ENCODE measurements around the gene ADNP2.
A peak's percentile ranks its signal among the peaks of the same experiment; 100 is the strongest.

The ADNP2 gene

DNA sequence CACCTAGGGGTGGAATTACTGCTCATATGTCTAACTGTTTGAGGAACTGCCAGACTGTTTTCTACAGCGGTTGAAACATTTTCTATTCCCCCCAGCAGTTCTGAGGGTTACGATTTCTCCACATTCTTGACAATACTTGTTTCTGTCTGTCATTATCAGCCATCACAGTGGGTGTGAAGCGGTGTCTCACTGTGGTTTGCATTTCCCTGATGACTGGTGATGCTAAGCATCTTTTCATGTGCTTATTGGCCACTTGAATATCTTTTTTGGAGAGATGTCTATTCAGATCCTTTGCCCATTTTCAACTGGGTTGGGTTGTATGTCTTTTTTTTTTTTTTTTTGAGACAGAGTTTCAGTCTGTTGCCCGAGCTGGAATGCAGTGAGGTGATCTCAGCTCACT is 63.0 kb downstream of the ADNP2 start:
- no peak for DNase-seq (ENCODE audit: low read depth in 2 of 2)

DNA sequence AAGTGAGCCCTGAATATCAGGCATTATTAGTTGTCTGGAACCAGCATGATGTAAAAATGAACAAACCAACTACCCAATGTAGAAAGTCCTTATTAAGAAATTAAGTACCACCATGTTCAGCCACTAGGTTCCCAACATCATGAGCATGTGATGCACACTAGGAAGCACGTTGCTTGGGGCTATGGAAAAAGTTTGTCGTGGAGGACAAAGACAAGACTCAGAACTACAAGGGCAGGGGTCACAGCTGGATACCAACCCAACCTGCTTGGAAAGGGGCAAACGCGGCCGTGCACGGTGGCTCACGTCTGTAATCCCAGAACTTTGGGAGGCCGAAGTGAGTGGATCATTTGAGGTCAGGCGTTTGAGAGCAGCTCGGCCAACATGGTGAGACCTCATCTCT is 64.0 kb downstream of the ADNP2 start:
- no peak for DNase-seq (ENCODE audit: low read depth in 2 of 2)

DNA sequence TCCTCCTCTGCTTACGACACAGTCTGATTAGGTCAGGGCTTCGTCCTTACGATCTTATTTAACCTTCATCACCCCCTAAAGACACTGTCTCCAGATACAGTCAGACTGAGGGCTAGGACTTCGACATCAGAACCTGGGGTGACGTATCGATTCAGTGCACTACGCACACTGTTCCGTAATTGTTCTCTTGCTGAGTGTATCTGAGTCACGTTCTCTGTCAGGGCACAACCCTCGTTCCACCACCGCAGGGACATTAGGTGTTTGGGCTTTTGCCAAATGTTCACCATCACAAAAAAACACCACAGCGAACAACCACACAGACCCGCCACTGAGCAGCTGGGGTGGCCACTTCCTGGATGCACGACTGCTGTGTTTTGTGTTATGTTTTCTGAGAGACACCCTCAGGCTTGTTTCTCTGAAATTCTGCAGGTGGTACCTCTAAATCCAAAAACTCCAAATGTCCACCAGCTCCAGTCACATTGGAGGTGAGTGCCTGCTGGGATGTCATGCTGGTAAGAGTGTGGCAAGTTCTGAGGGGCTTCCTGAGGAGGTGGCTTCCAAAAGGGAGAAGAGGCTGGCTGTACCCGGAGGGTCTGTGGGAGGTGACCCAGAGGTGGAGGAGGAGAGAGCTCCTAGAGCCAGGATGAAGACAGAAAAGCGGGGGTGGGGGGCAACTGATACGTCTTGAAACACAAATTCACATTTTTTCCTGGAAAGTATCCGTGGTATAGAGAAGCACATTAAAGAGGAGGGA is 66.6 kb downstream of the ADNP2 start:
- peak; percentile 31 to 45 for DNase-seq (ENCODE audit: low read depth in 2 of 2)

DNA sequence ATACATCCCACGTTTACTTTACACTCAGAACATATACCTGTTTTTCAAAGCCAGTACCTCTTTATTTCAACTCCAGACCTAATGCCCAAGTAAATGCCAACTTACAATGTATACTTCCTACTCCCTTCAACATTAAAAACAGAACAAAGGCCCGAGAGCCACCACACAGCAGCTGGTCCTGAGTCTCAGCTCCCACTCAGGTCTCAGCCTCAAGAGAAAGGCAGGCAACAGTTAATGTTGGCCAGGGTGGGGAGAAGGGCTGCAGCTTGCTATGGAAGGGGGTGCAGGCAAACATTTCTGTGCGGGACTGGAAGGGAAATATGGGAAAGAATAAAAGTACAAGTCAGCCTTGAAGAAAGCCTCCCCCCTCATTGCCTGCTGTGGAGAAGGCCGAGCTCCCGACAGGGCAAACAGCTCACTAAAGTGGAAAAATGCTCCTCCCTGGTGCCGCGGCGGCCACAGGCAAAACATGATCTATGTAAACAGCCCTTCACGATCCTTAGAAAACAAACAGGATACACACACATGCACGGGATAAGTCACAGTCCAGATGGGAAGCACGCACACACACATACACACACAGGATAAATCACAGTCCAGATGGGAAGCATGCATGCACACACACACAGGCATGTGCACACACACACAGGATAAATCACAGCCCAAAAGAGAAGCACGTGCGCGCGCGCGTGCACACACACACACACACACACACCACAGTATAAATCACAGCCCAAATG is 67.4 kb downstream of the ADNP2 start:
- DNase-seq (ENCODE audit: low read depth in 2 of 2), result no peak

DNA sequence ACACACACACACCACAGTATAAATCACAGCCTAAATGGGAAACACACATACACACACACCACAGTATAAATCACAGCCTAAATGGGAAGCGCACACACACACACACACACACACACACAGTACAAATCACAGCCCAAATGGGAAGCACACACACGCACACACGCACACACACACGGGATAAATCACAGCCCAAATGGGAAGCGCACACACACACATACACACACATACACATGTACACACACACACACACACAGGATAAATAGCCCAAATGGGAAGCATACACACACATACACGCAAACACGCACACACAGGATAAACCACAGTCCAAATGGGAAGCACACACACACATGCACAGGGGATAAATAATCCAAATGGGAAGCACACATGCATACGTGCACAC is 68.1 kb downstream of the ADNP2 start:
- no peak for DNase-seq (ENCODE audit: low read depth in 2 of 2)

DNA sequence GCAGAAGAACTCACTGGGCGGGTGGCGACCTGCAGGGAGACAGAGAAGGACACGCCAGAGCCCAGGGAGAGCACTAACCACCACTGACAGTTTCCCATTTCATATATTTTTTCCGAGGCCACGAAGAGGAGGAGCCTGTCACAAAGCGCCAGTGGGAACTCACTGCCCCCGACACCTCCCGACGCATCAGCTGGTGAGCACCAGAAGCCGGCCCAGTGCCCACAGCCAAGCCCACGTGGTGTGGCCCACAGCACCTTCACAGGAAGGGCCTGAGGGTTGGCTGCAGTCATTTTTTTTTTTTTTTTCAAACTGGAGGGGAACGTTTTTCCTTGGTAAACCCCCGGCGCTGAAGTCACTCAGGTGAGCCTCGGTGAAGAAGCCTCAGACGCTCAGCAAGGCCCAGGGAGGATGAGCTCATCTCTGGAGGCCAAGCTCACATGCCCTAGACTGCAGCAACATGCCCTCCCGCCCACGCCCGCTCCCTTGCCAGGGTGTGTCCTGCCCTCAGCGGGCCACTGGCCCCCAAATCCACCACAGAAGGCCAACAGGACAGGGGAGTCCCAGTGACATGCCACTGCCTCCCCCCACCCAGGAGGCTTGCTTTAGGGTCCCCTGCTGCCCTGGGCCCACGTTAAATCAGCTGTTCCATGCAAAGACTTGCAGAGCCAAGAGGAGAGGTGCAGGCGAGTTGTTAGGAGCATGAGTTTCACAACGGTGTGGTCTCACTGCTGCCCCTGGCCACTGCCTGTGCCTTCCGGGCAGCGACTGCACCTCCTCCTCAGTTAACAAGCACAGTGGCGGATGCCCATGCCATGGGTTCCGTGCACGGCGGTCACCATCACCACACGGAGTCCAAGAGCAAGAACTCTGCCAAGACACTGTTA is 70.1 kb downstream of the ADNP2 start:
- DNase-seq (ENCODE audit: low read depth in 2 of 2), result no peak

DNA sequence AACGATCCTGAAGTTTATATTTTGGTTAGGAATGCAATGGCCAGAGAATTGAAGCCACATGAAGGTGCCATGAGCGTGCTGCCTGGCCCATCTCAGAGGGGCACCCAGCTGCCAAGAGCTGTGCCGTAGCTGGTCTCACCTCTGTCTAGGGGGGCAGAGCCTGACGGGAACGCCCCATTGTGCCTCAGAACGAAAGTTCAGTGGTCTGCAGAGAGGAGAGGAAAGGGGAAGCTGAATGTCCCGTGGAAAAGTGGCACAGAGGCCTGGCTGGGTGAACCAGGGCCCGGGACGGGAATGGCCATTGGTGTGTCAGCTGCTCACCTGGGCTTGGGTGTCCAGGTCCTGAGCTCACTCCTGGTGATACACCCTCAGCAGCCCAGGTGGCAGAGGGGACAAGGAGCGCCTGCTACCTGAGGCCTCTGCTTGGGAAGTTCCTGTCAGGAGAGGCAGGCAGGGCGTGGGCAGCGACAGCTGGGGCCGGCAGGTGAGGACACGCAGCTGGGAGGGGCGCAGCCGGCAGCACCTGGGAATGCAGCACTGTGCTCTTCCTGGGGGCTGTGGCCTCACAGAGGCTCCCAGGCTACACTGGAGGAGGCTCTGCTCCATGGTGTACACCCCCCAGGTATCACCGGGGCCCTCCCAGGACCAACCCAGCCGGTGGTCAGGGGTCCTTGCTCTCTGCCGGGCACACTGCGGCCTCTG is 70.9 kb downstream of the ADNP2 start:
- DNase-seq (ENCODE audit: low read depth in 2 of 2), result no peak

DNA sequence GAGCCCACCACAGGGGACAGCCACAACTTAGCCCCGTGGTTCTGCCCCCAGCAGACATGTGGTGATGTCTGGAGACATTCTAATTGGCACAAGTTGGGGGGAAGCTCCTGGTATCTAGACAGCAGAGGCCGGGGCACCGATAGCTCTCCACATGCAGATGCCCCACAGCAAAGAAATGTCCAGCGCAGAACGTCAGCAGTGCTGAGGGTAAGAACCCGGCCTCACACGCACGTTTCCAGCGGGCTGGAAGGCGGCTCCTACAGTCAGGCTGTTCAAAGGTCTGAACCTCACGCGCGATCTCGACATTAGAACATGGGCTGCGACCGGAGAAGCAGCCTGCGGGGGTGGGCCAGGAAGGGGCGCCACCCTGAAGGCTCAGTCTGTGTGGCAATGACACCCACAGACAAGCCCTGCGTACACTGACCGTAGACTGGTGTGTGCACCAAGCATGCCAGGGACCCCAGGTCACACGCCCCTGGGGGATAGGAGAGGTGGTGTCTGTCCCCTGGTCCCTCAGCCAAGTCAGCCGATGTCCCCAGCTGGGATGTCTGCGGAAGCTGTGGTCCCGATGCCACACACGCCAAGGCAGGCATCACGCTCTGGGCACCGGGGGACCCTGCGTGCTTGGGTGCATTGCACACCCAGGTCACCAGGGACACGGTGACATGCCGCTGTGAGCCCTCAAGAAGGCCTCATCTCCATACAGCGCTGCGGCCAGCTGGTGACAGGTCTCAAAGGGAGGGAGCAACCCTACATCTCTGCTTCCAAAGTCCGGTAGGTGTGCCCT is 71.9 kb downstream of the ADNP2 start:
- no peak for DNase-seq (ENCODE audit: low read depth in 2 of 2)

DNA sequence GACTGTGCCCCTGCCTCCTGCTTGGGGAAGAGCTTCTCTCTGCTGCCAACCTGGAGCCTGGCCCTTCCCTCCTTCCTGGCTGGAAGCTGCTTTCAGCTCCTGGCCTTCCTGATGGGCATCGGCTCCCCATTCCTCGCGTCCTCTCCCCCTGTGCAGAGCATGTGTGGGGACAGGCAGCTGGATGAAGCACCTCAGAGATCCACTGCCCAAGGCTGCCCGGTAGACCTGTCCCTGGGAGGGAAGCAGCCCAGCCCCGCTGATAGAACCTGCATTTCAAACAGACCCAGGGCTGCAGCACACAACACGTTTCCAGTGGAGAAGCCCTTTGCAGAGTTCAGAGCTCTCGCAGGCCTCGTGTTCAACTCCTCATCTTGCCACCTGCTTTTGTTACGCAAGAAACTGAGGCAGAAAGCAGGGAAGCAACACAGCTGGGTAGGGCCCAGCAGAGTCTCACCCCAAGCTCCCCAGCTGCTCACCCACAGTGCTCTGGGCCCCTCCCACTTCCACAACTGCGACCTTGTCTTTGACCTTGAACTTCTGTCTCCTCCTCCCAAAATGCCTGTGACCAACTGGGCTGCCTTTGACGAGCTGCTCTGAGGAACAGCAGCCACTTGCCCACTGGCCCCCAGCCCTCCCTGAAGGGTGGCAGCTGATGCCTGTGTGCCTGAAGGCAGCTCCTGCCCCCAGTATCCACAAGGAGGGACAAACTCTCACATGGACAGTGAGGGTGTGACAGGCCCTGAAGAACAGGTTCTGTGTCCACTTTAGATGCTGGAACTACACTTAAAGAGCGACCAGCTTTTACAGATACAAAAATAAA is 72.8 kb downstream of the ADNP2 start:
- DNase-seq (ENCODE audit: low read depth in 2 of 2), result no peak

DNA sequence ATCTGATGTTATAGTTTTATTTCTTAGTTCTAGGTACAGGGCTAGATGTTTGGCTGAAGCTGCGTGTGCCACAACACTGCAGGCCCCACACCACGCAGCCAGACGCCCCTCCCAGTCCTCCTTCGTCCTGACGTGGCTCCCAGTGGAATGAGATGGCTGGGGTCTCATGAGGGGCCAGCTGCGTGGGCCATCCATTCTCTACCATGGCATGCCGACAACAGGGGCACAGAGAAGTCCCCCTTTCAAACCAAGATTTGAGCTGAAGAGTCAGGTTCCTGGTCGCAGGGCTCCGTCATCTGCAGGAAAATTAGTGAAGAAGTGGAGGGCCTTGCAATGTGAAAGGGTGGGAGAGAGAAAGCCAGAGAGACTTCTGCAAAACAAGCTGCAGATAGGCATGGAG is 73.8 kb downstream of the ADNP2 start:
- DNase-seq (ENCODE audit: low read depth in 2 of 2), result no peak

DNA sequence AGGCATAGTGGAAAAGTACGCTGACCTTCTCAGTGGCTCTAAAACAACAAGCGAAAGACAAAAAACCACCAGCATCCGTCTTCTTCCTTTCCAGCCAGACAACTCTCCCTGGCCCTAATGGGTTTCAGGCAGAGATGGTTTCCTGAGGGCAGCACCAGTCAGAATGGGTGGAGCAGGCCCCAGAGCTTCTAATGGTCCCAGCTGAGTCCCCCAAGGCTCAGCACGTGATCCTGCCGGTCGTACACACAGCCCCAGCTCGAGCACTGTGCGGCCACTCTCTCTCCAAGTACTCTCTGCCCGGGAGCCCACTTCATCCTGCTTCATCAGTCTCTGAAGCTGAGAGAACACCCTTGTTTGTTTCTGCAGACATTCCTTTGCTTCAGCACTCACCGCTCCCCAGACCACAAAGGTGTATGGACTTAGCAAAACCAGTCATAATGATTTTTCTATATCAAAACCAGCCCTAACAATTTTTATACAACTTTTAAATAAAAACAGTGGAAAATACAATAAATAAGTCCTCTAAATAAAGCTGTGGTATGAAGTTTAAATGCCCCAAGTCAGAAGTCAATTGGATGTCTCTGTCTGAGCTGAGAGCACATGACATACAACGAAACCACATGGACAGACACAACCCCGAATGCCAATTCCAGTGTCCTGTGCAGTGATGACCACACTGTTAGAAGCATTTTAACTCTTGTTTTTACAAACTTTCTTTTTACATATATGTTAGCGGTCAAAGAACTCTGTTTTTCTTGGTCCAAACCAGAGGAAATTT is 74.4 kb downstream of the ADNP2 start:
- no peak for DNase-seq (ENCODE audit: low read depth in 2 of 2)

DNA sequence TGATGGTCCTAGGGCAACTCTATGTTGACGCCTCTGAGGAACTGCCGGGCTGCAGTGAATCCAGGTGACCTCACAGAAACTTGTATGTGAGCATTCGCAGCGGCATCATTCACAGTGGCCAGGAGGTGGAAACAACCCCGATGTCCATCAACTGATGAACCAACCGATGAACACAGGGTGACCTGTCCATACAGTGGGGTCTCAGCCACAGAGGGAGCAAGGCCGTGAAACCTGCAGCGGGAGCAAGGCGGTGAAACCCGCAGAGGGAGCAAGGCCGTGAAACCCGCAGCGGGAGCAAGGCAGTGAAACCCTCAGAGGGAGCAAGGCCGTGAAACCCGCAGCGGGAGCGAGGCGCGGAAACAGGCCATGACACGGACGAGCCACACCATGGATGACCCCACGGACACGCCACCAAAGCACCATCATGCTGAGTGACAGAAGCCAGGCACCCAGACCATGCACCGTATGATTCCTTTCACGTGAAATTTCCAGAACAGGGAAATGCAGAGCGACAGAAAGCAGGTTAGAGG is 75.2 kb downstream of the ADNP2 start:
- DNase-seq (ENCODE audit: low read depth in 2 of 2), result no peak

DNA sequence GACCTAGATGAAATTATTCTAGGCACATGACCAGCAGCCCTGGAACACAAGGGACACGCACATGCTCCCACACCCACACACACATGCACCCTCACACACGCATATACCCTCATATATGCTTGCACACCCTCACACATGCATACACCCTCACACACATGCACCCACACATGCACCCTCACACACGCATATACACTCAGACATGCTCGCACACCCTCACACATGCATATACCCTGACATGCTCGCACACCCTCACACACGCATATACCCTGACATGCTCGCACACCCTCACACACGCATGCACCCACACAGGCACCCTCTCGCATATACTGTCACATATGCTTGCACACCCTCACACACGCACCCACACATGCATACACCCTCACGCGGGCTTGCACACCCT is 76.5 kb downstream of the ADNP2 start:
- DNase-seq (ENCODE audit: low read depth in 2 of 2), result no peak

DNA sequence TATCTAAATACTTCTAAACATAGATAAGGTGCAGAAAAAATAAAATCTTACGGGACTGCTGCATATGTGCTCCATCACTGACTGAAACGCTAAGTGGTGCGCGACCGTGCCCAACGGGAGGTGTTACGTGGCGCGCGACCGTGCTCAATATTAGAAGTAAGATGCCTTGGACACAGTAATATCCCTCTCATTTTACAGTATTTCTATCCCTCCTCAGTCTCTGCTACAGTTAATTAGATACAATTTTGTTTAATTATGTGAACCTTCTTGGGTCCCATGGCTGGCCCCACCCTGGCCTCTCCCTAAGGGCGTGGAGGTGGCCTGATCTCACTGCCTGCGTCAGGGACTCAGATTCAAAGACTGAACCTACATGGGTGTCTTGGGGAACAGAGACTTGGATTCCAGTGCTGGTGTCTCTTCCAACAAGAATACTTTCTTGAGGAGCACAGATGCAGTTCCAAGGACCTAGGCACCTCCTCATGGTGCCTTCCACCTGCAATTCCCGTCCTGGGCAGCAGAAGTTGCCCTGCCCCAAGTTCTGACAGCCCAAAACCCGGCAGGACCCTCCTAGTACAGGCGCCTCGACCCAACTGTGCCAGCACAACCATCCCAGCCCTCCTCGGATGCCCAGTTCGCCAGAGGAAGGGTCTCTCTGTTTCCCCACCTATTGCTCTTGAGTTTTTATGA is 79.0 kb downstream of the ADNP2 start:
- DNase-seq (ENCODE audit: low read depth in 2 of 2), result no peak

DNA sequence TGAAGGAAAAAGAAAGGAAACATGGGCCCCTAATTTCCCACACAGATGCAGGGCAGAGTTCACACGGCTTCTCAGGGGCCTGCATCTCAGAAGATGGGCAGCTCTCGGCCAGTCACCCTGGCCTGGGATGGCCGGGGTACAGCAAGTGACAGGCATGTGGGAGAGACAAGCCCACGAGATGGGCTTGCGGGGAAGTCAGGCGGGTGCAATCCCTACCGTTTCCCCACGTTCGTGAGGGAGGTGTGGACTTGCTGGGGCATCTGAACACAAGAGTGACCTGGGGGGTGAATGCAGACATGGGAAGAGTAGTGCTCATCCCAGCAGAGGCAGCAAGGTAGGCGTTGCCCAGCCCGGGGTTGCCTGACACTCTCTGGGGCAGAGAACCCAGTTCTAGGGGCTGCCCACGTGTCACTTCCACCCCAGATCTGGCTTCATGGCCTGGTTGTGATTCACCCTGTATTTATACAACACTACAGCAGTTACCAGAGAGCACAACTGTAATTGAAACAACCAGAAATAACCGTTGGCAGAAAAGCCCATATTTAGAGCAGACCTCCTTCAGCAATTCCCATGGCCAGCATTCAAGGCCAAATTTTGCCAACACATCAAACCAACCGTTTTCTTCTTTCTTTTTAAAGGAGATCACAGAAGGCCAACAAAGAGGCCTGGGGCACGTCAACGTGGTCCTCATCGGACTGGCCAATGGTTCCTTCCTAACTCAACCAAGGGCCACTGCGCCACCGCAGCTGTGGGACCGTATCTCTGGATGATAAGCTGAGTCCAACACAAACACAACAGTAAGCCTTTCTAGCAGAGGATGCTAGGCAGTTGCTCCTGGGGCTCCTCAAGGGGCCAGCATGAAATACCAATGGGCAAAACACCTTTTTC is 79.8 kb downstream of the ADNP2 start:
- no peak for DNase-seq (ENCODE audit: low read depth in 2 of 2)

DNA sequence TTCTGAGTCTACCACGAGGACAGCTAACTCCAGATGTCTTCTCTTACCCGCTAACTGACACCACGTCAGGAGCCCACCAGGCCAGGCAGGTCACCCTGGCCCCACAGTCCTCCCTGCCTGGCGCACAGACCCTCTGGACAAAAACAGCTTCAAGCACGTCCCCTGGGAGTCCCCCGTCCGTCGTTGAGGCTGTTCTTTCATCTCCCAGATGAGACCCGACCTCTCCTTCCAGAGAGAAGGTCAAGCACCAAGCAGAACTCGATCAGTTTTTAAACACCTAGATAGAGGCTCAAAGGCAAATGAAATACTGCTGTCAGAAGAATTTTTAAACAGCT is 80.4 kb downstream of the ADNP2 start:
- no peak for DNase-seq (ENCODE audit: low read depth in 2 of 2)
